ENCODE measurements around the gene ELOA. TPM values are rescaled to one million over a fixed set of nuclear protein-coding genes. Genes with fewer than 3 reads are reported as not detected.

The ELOA gene
- total and polyA plus RNA-seq, 2 of the 13 experiments (the other 11 are each of a cell fraction or from before 2014, with no cell fraction given) = 14.2 to 28.5 TPM

DNA sequence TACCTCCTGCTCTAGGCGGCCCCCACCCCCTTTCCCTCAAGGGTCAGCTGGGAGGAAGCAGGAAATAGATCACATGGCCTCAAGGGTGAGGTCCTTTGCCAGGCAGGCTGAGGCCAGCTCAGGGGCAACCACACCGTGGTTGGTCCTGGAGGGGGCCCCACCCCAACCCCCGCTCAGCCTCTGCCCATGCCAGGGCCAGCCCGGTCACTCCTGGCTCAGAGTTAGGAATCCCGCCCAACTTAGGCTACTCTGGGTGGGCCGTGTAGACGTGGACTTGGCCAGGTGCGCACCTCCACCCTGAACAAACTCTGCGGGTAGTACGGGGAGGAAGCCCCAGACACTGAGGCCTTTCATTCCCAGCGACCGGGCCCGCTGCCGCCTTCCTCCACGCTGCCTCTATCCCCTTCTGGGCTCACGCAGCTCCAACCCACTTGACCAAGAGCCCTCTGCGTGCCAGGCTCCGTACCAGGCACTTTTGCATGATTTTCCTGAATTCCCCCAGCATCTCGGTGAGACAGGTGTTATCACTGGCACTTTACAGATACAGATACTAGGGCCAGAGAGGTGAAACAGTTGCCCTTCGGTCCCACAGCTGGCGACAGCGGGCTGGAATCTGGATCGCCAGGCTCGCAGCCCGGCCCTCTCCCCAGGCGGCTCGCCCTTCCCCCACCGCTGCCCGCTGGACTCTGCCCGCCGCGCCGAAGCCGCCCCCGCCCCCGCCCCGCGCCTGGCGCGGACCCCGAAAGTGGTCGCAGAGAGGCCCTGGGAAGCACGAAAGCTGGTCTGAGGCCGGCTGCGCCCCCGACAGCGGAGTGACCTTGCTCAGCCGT lies 56.5 kb downstream of the ELOA start (continued):
- TF ChIP-seq, protein P1, sequence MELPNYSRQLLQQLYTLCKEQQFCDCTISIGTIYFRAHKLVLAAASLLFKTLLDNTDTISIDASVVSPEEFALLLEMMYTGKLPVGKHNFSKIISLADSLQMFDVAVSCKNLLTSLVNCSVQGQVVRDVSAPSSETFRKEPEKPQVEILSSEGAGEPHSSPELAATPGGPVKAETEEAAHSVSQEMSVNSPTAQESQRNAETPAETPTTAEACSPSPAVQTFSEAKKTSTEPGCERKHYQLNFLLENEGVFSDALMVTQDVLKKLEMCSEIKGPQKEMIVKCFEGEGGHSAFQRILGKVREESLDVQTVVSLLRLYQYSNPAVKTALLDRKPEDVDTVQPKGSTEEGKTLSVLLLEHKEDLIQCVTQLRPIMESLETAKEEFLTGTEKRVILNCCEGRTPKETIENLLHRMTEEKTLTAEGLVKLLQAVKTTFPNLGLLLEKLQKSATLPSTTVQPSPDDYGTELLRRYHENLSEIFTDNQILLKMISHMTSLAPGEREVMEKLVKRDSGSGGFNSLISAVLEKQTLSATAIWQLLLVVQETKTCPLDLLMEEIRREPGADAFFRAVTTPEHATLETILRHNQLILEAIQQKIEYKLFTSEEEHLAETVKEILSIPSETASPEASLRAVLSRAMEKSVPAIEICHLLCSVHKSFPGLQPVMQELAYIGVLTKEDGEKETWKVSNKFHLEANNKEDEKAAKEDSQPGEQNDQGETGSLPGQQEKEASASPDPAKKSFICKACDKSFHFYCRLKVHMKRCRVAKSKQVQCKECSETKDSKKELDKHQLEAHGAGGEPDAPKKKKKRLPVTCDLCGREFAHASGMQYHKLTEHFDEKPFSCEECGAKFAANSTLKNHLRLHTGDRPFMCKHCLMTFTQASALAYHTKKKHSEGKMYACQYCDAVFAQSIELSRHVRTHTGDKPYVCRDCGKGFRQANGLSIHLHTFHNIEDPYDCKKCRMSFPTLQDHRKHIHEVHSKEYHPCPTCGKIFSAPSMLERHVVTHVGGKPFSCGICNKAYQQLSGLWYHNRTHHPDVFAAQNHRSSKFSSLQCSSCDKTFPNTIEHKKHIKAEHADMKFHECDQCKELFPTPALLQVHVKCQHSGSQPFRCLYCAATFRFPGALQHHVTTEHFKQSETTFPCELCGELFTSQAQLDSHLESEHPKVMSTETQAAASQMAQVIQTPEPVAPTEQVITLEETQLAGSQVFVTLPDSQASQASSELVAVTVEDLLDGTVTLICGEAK (IDR thresholded peaks at IDR 0.05) = no peak
- TF ChIP-seq, protein P1 (CRISPR knock-in tag; IDR thresholded peaks at IDR 0.05) = no peak
- TF ChIP-seq NFE2 (CRISPR knock-in tag; IDR thresholded peaks at IDR 0.05) (no peak), FOXP1 (IDR thresholded peaks at IDR 0.05) (no peak), FOXP1 (CRISPR knock-in tag; IDR thresholded peaks at IDR 0.05) (no peak), CEBPB (IDR thresholded peaks at IDR 0.05; ENCODE audit: borderline replicate concordance, low read depth, low read length) (no peak), ZNF644 (CRISPR knock-in tag; IDR thresholded peaks at IDR 0.05; ENCODE audit: low read depth) (no peak)
- TF ChIP-seq, protein P2, sequence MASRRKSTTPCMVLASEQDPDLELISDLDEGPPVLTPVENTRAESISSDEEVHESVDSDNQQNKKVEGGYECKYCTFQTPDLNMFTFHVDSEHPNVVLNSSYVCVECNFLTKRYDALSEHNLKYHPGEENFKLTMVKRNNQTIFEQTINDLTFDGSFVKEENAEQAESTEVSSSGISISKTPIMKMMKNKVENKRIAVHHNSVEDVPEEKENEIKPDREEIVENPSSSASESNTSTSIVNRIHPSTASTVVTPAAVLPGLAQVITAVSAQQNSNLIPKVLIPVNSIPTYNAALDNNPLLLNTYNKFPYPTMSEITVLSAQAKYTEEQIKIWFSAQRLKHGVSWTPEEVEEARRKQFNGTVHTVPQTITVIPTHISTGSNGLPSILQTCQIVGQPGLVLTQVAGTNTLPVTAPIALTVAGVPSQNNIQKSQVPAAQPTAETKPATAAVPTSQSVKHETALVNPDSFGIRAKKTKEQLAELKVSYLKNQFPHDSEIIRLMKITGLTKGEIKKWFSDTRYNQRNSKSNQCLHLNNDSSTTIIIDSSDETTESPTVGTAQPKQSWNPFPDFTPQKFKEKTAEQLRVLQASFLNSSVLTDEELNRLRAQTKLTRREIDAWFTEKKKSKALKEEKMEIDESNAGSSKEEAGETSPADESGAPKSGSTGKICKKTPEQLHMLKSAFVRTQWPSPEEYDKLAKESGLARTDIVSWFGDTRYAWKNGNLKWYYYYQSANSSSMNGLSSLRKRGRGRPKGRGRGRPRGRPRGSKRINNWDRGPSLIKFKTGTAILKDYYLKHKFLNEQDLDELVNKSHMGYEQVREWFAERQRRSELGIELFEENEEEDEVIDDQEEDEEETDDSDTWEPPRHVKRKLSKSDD (CRISPR knock-in tag; IDR thresholded peaks at IDR 0.05; ENCODE audit: low read depth) = peak; percentile 31; the same call in 1 of the 2 replicates
- TF ChIP-seq, protein P3, sequence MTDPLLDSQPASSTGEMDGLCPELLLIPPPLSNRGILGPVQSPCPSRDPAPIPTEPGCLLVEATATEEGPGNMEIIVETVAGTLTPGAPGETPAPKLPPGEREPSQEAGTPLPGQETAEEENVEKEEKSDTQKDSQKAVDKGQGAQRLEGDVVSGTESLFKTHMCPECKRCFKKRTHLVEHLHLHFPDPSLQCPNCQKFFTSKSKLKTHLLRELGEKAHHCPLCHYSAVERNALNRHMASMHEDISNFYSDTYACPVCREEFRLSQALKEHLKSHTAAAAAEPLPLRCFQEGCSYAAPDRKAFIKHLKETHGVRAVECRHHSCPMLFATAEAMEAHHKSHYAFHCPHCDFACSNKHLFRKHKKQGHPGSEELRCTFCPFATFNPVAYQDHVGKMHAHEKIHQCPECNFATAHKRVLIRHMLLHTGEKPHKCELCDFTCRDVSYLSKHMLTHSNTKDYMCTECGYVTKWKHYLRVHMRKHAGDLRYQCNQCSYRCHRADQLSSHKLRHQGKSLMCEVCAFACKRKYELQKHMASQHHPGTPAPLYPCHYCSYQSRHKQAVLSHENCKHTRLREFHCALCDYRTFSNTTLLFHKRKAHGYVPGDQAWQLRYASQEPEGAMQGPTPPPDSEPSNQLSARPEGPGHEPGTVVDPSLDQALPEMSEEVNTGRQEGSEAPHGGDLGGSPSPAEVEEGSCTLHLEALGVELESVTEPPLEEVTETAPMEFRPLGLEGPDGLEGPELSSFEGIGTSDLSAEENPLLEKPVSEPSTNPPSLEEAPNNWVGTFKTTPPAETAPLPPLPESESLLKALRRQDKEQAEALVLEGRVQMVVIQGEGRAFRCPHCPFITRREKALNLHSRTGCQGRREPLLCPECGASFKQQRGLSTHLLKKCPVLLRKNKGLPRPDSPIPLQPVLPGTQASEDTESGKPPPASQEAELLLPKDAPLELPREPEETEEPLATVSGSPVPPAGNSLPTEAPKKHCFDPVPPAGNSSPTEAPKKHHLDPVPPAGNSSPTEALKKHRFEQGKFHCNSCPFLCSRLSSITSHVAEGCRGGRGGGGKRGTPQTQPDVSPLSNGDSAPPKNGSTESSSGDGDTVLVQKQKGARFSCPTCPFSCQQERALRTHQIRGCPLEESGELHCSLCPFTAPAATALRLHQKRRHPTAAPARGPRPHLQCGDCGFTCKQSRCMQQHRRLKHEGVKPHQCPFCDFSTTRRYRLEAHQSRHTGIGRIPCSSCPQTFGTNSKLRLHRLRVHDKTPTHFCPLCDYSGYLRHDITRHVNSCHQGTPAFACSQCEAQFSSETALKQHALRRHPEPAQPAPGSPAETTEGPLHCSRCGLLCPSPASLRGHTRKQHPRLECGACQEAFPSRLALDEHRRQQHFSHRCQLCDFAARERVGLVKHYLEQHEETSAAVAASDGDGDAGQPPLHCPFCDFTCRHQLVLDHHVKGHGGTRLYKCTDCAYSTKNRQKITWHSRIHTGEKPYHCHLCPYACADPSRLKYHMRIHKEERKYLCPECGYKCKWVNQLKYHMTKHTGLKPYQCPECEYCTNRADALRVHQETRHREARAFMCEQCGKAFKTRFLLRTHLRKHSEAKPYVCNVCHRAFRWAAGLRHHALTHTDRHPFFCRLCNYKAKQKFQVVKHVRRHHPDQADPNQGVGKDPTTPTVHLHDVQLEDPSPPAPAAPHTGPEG (CRISPR knock-in tag; IDR thresholded peaks at IDR 0.05) = peak; percentile 11; the same call in 1 of the 2 replicates
- TF ChIP-seq, protein P4, sequence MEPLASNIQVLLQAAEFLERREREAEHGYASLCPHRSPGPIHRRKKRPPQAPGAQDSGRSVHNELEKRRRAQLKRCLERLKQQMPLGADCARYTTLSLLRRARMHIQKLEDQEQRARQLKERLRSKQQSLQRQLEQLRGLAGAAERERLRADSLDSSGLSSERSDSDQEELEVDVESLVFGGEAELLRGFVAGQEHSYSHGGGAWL (CRISPR knock-in tag; IDR thresholded peaks at IDR 0.05) = 0 out of 2 replicates have a peak, but pooled peaks have one; percentile 30
